T-helper 1 cell (primary cell): ENCODE results near the gene NR6A1.

Experiments used
- DNase-seq, 5 donors: peaks; one replicate each; pipeline ENCODE4 v3.0.0-alpha.2; 2012 to 2020
- total RNA-seq, 4 donors: gene quantifications; one replicate each; lab custom pipeline; 2026; lab: John Stamatoyannopoulos, UW

NR6A1 gene
- total RNA-seq: 0 to 0.27 (median 0.15) reads per million in 4 donors

DNA sequence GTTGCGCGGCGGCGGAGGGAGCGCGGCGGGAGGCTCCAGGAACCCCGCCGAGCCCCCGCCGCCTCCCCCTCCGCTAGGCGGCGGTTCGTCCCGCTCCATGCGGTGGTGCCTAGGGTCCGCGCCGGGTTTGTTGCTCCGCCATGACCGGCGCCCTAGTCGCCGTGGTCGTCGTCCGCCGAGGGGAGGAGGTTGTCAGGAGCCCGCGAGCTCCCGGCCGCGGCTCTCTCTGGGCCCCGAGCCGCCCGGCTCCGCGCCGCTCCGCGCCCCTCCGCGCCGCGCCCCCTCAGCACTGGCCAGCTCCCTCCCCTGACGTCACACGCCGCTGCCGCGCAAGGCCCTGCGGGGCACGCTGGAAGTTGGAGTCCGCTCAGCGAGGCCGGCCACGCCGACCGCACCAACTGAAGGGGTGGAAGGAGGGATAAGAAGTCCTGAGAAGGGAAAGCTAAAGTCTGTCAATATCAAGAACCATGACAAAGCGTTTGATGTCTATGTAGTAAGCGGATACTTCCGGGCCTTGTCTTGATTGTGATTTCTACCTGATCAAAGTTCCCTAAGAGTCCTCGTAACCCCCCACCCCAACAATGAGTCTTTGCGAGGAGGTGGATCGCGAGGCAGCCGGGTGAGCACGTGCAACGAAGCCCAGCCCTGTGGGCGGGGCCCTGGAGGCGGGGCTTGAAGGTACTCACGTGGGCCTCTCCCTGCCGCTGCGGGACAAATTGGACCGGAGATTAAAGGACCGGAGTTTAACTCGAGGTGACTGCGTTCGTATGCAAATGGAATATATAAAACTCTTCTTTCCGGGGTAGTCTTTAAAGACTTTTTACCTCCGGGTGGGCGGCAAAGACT is at the start of gene NR6A1:
NR6A1 (minus strand) TSS at position 291 of the 846 bp plus-strand sequence.
- peak; percentile 86 to 93 (median 91) for DNase-seq

DNA sequence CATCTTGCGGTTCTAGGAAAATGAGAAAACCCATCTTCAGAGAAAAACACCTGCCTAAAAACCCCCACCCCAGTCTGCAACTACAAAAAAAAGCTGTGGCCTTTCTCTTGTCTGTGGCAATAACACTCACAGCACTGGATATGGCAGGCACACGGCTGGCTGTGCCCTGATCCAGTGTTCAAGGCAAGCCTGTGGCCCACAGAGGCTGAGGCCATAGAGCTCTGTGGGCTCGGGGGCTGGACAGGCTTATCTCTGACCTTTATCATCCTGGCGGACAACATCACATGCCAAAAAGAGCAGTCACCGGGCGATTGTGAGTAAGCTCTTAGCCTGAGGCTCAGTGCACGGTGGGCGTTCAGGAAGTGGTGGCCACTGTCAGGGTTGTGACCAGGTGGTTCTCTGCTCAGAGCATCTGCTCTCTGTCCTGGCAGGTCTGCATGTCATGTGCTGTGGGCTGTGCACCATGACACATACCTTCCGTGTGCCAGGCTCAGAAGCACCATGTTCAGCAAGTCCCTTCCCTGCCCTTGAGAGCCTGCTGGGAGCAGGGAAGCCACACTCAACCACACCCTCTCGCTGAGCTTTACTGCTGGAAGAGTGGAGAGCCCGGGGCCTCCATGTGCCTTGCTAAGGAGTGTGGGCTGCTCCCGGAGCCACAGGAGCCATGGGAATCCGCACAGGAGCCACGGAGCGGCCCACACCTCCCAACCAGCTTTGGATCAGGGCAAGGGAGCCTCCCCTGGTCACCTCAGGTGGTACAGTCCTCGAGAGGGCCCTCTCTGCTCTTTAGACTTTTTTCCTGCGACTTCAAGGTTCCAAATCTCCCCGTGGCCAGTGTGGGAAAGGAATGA is 47.5 kb upstream of the NR6A1 start:
- no peak for DNase-seq

GRCh38 chr9:124815601-124816000 is 44.5 kb upstream of the NR6A1 start:
- no peak for DNase-seq

DNA sequence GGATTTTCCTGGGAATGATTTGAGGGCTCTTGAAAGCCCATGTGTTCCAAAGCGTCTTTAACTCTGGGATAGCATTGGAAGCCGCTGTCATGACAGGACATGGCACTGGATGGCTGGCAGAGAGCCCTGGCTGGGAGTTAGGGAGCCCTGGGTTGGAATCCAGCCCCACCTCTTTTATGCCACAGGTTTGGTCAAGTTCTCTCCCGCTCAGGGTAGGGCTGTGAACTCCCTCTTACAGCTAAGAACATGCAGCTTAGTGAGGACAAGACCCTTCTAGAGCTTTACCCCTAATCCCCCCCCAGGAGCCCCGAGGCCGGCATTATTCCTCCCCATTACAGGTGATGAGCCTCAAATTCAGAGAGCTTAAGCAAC is 43.0 kb upstream of the NR6A1 start:
- DNase-seq: no peak

- DNase-seq: no peak
Measured at GRCh38 chr9:124813501-124814163, 42.5 kb upstream of the NR6A1 start.

DNA sequence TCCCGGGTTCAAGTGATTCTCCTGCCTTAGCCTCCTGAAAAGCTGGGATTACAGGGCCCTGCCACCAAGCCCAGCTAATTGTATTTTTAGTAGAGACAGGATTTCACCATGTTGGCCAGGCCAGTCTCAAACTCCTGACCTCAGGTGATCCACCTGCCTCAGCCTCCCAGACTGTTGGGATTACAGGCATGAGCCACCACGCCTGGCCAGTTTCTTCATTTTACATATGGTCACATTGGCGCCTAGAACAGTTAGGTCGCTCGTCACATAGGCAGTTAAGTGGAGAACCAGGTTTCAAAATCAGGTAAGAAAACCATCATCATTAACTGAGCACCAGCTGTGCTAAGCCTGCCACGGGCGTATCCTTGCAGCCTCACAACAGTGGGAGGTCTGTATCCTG is 41.9 kb upstream of the NR6A1 start:
- no peak for DNase-seq

DNA sequence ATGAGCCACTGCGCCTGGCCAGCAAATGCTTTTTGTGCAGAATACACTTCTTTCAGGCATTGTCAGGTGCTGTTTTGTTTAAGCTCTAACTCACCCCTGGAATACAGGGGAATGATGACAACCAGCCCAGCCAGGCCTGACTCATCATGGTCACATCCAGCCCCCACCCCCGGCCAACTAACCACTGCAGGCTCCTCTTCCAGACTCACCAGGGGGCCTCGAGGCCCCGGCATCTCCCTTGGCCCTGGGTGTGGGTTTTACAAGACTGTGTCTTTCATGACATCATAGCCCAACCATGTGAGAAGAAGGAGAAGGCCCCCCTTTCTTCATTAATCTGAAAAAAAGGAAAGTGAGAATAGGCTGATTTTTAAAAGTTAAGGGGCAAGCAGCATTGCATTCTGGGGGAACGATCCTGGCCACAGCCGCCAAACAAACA is 41.3 kb upstream of the NR6A1 start:
- no peak for DNase-seq

- DNase-seq: no peak
Measured at GRCh38 chr9:124810663-124811355, 39.7 kb upstream of the NR6A1 start.

DNA sequence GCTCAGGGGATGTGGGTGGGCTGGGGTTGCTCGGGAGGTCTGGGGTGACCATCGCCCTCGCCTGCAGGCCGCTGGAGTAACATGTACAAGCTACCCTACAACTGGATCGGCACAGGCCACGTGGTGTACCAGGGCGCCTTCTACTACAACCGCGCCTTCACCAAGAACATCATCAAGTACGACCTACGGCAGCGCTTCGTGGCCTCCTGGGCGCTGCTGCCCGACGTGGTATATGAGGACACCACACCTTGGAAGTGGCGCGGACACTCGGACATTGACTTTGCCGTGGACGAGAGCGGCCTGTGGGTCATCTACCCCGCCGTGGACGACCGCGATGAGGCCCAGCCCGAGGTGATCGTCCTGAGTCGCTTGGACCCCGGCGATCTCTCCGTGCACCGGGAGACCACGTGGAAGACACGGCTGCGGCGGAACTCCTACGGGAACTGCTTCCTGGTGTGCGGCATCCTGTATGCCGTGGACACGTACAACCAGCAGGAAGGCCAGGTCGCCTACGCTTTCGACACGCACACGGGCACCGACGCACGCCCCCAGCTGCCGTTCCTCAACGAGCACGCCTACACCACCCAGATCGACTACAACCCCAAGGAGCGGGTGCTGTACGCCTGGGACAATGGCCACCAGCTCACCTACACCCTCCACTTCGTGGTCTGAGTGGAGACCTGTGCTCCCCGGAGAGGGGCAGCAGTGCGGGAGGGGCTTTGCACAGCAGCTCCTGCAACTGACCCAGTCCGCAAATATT is 38.8 kb upstream of the NR6A1 start:
- DNase-seq: no peak

- DNase-seq: no peak
Measured at GRCh38 chr9:124809211-124809610, 38.1 kb upstream of the NR6A1 start.

DNA sequence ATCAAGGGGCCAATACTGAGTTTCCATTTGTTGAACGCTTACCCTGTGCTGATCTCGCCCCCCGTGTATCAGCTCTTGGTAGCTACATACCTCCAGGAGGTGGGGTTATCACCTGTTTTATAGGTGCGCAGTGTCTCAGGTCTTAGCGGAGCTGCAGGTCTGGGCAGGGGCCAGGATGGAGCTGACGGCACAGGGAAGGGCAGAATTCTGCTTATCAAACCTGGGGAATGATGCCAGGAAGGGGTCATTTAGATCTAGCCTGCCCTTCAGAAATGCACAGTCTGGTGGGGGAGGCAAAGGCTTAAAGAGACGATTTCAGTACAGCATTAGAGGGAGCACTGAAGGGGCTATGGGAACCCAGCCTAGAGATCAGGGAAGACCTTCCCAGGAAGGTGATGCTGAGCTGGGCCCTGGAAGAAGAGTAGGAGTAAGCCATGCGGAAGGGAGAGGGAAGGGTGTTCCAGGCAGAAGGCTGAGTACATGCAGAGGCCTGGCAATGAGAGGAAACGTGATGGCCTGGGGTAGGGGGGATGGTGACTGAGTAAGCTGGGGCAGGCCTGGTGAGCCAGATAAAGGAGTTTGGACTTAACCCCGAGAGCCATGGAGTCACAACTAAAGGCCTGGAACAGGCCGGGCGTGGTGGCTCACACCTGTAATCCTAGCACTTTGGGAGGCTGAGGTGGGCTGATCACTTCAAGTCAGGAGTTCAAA is 37.3 kb upstream of the NR6A1 start:
- DNase-seq: no peak

DNA sequence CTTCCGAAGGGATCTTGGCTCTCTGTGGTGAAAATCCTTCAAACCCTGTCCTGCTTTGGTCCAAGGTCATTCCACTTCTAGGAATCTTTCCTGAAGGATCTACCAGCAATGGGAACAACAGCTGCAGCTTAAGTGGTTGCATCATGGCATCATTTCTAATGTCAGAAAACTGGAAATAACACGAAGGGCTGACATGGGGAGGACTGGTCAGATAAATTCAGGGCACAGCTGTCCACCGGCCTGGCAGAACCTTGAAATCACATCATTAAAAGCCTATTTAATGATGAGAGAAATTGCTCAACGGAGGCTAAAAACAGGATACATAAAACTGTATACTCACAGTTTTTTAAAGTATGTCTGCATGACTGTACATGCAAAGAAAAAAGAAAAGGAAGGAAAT is 34.1 kb upstream of the NR6A1 start:
- no peak for DNase-seq

DNA sequence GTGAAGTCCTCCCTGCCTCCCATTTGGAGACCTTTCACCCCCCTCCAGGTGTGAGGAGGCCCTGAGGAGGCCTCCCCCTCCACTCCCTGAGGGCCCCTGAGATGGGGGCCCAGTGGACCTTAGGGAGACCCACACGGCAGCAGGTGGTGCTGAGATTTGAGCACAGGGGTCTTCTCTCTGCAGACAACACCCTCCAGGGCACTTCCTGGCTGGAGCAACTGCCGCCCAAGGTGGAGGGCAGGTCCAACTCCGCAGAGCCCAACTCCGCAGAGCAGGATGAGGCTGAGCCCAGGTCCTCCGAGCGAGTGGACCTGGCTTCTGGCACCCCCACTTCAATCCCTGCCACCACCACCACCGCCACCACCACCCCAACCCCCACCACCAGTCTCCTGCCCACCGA is 32.8 kb upstream of the NR6A1 start:
- no peak for DNase-seq

DNA sequence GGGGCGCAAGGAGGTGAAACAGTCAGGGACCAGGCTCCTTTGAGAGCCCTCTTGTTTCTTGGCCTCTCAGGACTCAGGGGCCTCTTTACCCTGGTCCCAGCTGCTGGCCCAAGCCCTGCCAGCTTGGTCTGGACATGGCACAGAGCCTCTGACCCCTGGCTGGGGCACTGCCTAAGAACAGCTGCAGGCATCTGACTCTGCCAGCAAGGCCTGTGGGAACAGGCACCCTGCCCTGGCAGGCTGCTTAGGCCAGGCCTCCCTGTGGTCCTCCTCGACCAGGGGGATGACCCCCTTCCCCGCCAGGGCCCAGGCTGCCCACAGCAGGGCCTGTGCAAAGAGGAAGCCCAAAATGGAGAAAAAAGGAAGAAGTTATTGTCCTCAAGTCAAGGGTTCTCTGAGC is 31.3 kb upstream of the NR6A1 start:
- DNase-seq: no peak

DNA sequence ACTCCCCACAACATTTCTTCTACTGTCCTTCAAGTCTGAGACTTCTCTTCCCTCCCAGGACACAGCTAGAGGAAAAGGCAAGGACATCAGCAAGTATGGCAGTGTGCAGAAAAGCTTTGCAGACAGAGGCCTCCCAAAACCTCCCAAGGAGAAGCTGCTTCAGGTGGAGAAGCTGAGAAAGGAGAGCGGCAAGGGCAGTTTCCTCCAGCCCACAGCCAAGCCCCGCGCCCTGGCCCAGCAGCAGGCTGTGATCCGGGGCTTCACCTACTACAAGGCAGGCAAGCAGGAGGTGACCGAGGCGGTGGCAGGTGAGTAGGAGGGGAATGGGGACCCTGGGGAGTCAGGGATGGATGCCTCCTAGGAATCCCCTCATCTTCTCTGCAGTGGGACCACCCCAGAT is 30.2 kb upstream of the NR6A1 start:
- DNase-seq: no peak

- no peak for DNase-seq
Measured at GRCh38 chr9:124800306-124801259, 29.5 kb upstream of the NR6A1 start.

- no peak for DNase-seq
Measured at GRCh38 chr9:124799274-124800006, 28.3 kb upstream of the NR6A1 start.

GRCh38 chr9:124797343-124798103 is 26.4 kb upstream of the NR6A1 start:
- DNase-seq: no peak
